ENCODE data around the gene IFIT1B. TPM values are rescaled to one million over a fixed set of nuclear protein-coding genes. Genes with fewer than 3 reads are reported as not detected.

Gene IFIT1B
- total RNA-seq, 1 donor from 2014 or later = 0.81 TPM

Other genes with a start within 250 kb of the IFIT1B start
- 1.00 TPM for gene CH25H, start 170.7 kb upstream of the IFIT1B start, total RNA-seq
- 16.0 TPM for gene LIPA, start 126.3 kb upstream of the IFIT1B start, total RNA-seq
- 4.3 TPM for gene IFIT2, start 76.0 kb upstream of the IFIT1B start, total RNA-seq
- 6.8 TPM for gene IFIT3, start 50.1 kb upstream of the IFIT1B start, total RNA-seq
- 9.8 TPM for gene IFIT1, start 14.6 kb downstream of the IFIT1B start, total RNA-seq
- 11.5 TPM for gene IFIT5, start 36.5 kb downstream of the IFIT1B start, total RNA-seq
- gene SLC16A12, start 157.5 kb downstream of the IFIT1B start, total RNA-seq = 3.1 TPM

Measured in cardiac septum (tissue), 1 donor.